DMS53 (cell line): Measurements from ENCODE around the gene CTNNBIP1.
A peak's percentile ranks its signal among the peaks of the same experiment; 100 is the strongest.
"Not testable (repeated sequence)": the region's sequence is repeated elsewhere in the genome, so short reads cannot be mapped to it uniquely, and the experiment has no call there.

Experiments
- DNase-seq: peaks from one replicate; lab custom pipeline; 2025; lab: John Stamatoyannopoulos, UW

CTNNBIP1 gene, protein sequence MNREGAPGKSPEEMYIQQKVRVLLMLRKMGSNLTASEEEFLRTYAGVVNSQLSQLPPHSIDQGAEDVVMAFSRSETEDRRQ

GRCh38 chr1:9910076-9910422 lies at the start of gene CTNNBIP1:
TSS of gene CTNNBIP1 (minus strand) at chr1:9910269. CDS start at chr1:9872064, 38,205 bp downstream.
- DNase-seq = peak; percentile 100

DNA sequence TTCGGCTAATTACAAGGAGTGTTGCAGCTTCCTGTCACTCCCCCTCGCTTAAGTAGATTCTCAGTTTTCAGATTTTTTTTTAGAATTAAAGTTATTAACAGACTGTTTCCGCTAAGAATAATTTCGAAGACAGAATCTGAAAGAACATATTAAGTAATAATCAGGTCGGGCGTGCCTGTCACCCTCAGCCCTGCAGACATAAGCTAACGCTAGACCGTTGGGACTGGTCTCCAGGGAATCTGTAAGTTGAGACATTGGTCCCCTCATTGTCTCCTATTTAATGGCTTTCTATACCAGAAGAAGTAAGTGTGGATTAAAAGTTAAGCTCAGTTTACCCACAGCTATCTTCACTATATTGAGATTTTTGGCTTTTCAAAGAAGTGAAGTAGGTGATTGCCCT lies 47.7 kb upstream of the CTNNBIP1 start:
- no peak for DNase-seq

DNA sequence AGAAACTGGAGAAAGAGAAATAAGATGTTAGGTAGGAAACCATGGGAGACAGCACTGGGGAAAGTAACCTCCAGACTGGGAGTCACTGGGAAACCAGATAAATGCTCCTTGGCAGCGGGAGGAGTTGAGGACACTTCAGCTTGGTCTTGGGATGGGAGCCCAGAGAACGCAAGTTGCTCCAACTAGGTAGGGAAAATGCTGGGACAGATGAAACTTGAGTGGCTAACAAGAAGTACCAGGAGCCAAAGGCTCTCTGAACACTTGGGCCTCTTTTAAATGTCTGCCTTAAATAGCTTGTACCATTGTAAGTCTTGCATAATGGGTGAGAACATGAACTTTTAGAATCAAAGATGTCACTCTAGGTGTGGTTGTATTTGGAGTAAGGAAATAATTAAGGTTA lies 36.2 kb upstream of the CTNNBIP1 start:
- DNase-seq = no peak

DNA sequence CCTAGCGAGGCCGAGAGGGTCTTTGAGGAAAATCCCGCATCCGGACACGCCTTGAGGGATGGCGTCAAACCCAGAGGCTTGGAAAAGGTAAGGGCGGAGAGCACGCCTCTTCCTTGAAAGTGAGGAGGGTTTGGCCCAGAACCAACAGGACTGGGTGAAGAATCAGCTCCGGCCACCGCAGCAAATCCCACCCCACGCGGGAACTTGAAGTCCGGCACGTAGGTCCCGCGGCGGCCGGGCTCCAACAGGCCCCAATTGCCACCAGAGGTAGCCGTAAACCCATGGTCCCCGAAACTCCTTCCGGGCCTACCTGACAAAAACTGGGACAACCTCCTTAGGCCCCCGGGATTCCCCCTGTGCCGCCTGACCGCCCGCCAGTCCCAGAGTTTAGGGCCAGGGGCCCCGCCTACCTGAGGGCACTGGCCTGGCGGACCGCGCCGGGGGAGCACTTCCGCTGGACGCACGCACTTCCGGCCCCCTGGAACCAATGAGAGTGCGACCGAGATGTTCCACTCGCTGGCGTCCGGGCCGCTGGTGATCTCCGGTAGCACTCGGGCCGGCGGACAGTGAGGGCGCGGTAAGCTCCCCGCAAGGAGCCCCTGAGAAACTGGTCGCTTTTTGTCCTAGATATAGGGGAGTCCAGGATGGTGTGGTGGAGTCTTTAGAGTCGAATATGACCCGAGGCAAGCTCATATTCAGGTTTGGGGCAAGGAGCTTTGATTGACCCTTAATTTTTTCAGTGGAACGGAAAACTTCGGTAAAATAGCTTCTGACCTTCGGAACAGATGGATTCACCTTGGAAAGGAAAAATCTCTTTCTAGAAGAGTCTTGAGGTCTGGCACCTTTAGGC lies 33.1 kb upstream of the CTNNBIP1 start, which contains the start of the genes LZIC and NMNAT1:
TSS of gene LZIC (minus strand) at position 453 of the 850 bp plus-strand sequence. CDS start 6,772 bp downstream, outside the sequence.
TSS of gene NMNAT1 (plus strand) at position 537 of the 850 bp plus-strand sequence. CDS start 28,599 bp downstream, outside the sequence.
- peak; percentile 97 for DNase-seq

DNA sequence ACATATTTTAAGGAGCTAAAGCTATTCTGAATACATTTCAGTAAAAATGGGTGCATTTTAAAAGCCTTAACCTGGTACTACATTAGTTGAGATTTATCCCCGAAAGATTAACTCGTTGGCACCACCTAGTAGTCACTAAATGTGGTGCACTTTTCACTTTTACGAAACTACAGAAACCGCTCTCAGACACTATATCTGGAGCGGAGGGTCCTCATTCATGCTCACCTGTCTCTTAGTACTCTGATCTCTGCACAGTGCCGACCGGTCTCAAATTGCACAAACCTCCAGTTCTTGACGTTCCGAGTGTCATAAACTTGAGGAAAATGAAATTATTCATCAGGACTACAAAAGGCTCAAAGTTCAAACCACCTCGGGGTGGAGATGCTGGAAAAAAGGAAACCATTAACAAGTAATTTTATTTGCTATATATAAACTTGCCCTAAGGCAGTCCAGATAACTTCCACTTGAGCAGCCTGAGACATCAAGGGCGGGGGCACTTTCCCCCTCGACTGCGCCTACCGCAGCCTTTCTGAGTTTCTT lies 32.4 kb upstream of the CTNNBIP1 start:
- DNase-seq = peak; percentile 75

- no peak for DNase-seq
These were observed 19.6 kb upstream of the CTNNBIP1 start for GRCh38 chr1:9929431-9930385.

DNA sequence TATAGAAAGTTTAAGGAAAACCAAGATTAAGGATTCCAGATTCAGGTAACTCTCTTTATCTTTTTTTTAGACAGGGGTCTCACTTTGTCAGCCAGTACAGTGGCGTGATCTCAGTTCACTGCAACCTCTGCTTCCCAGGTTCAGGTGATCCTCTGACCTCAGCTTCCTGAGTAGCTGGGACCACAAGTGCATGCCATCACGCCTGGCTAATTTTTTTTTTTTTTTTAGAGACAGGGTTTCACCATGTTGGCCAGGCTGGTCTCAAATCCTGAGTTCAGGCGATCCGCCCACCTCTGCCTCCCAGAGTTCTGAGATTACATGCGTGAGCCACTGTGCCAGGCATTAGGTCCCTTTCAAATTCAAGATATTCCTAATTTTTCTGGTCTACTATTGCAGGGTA lies 17.2 kb upstream of the CTNNBIP1 start:
- no peak for DNase-seq

DNA sequence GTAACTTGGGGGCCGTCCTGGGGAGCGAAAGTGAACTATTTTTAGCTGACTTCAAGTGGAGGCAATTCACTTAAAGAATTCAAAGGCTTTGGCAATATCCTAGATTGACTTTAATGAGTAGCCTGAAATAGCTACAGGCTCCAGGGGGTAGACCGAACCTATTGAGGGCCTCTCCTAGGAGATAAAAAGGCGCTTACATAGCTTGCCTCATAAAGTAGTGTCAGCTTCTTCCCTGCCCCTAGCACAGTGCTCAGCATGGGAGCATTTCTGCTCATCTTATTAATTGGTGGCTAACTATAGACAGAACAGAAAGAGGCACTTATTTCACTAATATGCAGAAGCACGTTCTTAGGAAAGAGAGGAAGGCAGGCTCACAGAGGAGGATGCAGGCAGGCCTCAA lies 12.3 kb upstream of the CTNNBIP1 start:
- no peak for DNase-seq

GRCh38 chr1:9920606-9921005 lies 10.5 kb upstream of the CTNNBIP1 start:
- no peak for DNase-seq

DNA sequence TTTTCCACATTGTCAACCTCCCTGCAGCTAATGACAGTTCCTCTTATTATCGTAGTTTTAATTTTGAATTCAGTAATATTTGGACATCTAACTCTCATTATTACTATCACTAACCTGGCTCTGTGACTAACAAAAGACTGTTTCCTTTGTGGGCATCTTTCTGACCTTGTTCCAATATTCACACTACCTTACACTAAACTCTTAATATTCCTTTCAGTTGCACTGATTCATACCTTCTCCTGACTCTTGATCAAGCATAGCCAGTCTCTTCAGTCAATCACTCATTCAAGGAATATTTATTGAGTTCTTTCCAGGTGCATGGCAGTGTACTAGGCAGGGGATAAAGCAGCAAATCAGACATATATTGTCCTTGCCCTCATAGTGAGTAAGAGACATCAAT lies 7.8 kb upstream of the CTNNBIP1 start:
- DNase-seq = no peak

GRCh38 chr1:9917495-9917894 lies 7.4 kb upstream of the CTNNBIP1 start:
- not testable (repeated sequence) for DNase-seq

- no peak for DNase-seq
These were observed 6.4 kb upstream of the CTNNBIP1 start for GRCh38 chr1:9916452-9916851.

GRCh38 chr1:9914610-9914937 lies 4.5 kb upstream of the CTNNBIP1 start:
- no peak for DNase-seq

DNA sequence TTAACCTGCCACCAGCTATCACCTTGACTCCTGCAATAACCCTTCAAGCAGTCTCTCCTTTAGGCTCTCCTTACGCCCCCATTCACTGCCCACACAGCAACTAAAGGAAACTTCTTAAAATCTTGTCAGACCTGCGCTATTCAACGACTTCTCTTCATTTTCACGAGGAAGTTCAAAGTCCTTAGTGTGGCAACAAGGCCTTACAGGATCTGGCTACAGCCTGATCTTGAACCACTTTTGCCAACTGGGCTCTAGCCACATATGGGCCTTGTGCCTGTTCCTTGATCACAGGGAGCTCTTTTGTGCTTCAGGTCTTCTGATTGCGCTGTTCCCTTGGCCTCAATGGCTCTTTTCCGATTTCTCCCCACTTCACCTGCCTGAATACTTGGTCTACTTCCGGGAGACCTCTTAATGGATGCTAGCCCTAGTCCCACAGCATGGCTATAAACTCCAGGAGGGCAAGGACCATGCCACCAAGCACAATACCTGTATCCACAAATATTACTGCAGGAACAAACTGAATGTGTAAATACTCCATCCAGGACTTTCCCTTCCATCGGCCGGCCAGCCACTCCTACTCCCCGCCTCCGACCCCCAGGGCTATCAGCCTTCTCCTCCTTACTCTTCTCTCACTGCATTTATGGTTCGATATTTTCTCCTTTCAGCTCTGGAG lies 2.3 kb upstream of the CTNNBIP1 start:
- DNase-seq = no peak

DNA sequence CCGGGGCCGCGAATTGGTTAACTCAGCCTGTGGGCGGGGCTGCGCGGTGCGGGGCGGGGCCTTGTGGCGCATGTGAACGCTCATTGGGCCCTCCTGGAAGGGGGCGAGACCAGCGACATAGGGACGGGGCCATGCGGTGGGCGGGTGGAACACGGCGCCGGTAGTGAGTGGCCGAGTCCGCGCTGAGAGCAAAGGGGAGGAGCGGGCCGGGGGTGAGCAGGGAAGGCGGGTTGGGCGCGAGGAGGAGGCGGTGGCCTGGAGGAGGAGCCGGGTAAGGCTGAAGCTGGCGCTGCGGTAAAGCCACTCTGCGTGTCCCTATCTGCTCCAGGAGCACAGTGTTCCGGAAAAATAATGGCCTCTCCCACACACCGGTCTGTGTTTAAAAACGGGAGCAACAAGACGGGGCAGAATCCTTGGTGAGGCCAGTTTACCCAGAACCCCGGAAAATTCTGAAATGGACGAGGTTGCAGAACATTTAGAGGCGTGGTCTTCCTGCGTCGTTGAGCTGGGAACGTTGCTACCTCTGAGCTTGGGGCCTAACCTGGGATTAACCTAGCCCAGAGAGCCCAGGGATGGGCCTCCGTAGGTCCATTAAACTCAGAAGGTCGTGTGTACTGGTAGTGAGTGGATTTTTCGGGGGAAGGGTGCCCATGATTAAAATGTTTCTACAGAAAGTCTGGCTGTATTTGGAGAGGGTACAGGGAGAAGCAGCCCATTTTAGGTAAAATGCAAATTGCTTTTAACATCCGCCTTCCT lies 532 bp upstream of the CTNNBIP1 start:
- DNase-seq = peak; percentile 100

DNA sequence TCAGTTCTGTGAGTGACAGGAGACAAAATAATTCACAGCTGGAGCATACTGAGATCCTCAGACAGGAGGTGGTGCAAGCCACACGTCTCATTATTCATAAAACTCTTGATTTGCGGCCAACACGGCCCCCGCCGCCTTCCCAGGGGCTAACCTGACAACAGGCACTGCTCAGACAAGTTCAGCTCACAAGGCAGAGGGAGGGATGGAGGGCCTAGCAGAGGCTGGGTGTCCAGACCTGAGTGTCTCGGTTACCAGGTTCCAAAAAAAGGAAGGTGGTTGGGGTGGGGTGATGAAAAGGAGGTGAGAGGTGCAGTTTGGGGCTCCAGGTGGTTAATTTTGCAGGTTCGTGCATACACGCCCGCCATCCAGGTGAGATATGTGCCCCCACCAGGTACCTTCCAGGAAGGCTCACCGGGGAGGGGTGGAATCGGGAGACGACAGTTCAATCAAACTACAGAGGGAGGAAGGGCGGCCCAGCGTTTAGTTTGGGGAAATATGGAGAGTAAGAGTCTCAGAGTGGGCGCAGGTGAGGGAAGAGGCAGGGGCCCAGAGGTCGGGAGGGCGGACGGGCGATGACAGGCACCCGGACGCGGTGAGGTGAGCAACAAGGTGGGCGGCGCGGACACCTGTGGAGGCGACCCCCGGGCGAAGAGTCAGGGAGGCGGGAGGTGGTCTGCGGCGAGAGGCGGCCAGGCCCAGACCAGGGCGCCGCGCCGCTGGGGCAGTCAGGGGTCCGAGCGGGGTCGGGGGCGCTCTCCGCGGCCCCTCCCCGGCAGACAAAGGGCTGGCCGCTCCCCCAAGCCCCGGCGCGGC lies 629 bp downstream of the CTNNBIP1 start:
- peak; percentile 61 for DNase-seq

DNA sequence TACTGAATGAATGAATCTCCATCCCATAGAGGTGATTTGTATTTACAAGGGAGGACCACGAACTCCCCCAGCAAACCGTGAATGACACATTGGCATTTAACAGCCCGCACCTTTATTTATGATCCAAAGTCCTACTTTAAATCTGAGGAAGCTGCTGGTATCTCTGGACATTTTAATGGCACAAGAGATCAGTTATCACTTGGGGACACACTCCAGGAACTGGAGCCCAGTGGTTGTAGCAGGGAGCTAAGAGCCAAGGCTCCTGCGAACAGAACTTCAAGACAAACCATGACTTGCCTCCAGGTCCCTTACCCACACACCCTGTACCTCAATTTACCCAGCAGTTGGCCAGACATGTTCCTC lies 1.2 kb downstream of the CTNNBIP1 start:
- no peak for DNase-seq

- no peak for DNase-seq
These were observed 2.6 kb downstream of the CTNNBIP1 start for GRCh38 chr1:9907441-9907840.

GRCh38 chr1:9906466-9906865 lies 3.6 kb downstream of the CTNNBIP1 start:
- no peak for DNase-seq

DNA sequence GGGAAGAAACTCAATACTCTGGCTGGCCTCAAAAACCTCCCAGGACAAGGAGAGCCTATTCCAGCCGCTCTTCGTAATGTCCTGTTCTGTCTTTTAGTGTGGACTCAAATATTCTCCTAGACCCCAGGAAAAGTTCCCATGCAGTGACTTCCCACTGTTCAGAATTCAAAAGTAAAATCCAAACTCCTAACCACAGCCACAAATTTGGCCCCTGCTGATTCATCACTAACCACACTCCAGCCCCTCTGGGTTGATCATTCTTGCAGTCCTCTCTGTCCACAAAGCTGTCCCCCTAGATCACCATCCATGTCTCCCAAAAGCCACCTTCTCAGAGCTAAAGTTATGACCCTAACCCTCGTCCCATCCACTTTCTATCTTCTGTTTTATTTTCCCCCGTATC lies 5.1 kb downstream of the CTNNBIP1 start:
- no peak for DNase-seq
